ENCODE measurements around the gene FILIP1L. TPM values are rescaled to one million over a fixed set of nuclear protein-coding genes. Genes with fewer than 3 reads are reported as not detected.

FILIP1L gene
- total RNA-seq, 1 donor from 2014 or later: 136 TPM

- no peak for DNase-seq (ENCODE audit: low spot score)
Observed at GRCh38 chr3:100125161-100125938, 11.0 kb upstream of the FILIP1L start.

GRCh38 chr3:100124201-100124761, 10.0 kb upstream of the FILIP1L start:
- no peak for DNase-seq (ENCODE audit: low spot score)

GRCh38 chr3:100123112-100123511, 8.8 kb upstream of the FILIP1L start:
- no peak for DNase-seq (ENCODE audit: low spot score)

GRCh38 chr3:100122321-100122720, 8.0 kb upstream of the FILIP1L start:
- DNase-seq (ENCODE audit: low spot score): no peak

GRCh38 chr3:100120693-100121092, 6.4 kb upstream of the FILIP1L start:
- no peak for DNase-seq (ENCODE audit: low spot score)

GRCh38 chr3:100120012-100120411, 5.7 kb upstream of the FILIP1L start:
- no peak for DNase-seq (ENCODE audit: low spot score)

- DNase-seq (ENCODE audit: low spot score): no peak
Observed at GRCh38 chr3:100117093-100117492, 2.8 kb upstream of the FILIP1L start.

- DNase-seq (ENCODE audit: low spot score): no peak
Observed at GRCh38 chr3:100113723-100114412, 433 bp downstream of the FILIP1L start.

- no peak for DNase-seq (ENCODE audit: low spot score)
Observed at GRCh38 chr3:100111728-100112127, 2.6 kb downstream of the FILIP1L start.

- no peak for DNase-seq (ENCODE audit: low spot score)
Observed at GRCh38 chr3:100110162-100110561, 4.1 kb downstream of the FILIP1L start.

- DNase-seq (ENCODE audit: low spot score): no peak
Observed at GRCh38 chr3:100108464-100109079, 5.7 kb downstream of the FILIP1L start.

GRCh38 chr3:100107221-100107814, 7.0 kb downstream of the FILIP1L start:
- no peak for DNase-seq (ENCODE audit: low spot score)

- DNase-seq (ENCODE audit: low spot score): no peak
Observed at GRCh38 chr3:100106531-100107141, 7.7 kb downstream of the FILIP1L start.

GRCh38 chr3:100106094-100106493, 8.2 kb downstream of the FILIP1L start:
- no peak for DNase-seq (ENCODE audit: low spot score)

- no peak for DNase-seq (ENCODE audit: low spot score)
Observed at GRCh38 chr3:100105501-100105900, 8.8 kb downstream of the FILIP1L start.

GRCh38 chr3:100104817-100105413, 9.4 kb downstream of the FILIP1L start:
- no peak for DNase-seq (ENCODE audit: low spot score)

GRCh38 chr3:100104442-100104798, 9.9 kb downstream of the FILIP1L start:
- DNase-seq (ENCODE audit: low spot score): no peak

GRCh38 chr3:100103558-100104441, 10.5 kb downstream of the FILIP1L start:
- DNase-seq (ENCODE audit: low spot score): no peak

GRCh38 chr3:100102757-100103156, 11.5 kb downstream of the FILIP1L start:
- no peak for DNase-seq (ENCODE audit: low spot score)

GRCh38 chr3:100100425-100100824, 13.9 kb downstream of the FILIP1L start:
- DNase-seq (ENCODE audit: low spot score): no peak
